ELF-1 (cell line): Measurements from ENCODE around the gene DMWD.
A peak's percentile ranks its signal among the peaks of the same experiment; 100 is the strongest.

Experiments used
- DNase-seq: peaks from one replicate; pipeline ENCODE4 v3.0.0-alpha.2; 2016; ENCODE audit warnings: low read depth, low spot score

The DMWD gene

DNA sequence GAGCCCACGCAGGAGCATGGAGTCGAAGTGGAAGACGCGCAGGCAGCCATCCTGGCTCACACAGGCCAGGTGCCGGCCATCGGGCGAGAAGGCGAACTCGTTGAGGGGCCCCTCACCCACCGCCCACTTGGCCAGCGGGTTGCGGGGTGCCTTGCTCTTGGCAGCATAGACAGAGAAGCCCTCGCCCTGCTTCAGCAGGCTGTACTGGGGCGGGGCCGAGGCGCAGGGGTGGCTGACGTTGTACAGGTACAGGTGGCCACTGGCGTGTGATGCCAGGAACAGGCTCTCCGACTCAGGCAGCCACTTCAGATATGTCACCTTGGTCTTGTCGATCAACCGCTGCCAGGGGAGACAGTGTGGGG, 6.1 kb downstream of the DMWD start:
- DNase-seq = no peak

DNA sequence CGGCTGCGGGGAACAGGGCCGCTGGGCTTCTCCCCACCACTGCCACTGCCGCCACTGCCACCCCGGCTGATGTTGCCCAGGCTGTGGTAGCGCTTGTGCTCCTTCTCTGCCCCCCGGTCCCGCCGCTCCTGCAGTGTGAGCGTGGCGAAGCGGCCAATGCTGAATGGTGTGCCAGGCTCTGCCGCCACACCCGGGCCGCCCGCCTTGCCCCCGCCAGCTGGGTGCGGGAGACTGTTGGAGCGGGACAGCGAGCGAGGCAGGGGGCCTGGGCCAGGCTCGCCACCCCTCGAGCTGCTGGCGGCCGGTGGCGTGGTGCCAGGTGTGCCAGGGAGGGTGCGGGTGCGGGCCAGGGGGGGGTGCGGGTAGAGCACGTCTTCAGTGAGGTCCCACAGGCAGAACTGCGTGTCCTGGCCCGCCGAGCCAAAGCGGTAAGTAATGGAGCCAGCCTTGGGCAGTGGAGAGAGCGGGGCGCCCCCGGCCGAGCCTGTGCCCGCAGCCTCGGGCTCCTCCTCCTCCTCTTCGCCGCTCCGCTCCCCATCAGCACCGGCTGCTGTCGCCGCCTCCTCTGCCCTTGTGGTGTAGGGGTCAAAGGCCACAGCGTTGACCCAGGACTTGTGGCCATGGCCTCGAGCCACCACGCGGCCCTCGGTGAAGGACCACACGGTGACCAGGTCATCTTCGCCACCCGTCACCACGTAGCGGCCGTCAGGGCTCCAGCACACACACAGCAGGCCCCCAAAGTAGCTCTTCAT, 6.7 kb downstream of the DMWD start:
- no peak for DNase-seq

DNA sequence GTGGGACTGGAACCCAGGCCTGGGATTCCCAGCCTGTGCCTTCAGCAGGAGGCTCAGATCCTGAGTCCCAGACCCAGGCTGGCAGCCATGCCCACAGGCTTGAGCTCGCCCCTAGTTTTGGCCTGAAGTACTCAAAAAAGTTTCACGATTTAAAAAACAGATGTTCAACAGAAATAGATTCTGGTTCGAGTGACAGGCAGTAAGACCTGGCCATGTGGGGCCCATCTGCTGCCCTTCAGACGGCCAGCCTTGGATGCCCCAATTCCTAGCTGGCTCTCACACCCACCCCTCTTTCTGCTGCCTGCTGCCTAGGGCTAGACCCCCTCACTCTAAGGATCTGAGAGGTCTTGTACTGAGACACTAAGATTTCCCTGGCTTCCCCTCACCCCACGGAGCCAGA, 7.5 kb downstream of the DMWD start:
- no peak for DNase-seq

DNA sequence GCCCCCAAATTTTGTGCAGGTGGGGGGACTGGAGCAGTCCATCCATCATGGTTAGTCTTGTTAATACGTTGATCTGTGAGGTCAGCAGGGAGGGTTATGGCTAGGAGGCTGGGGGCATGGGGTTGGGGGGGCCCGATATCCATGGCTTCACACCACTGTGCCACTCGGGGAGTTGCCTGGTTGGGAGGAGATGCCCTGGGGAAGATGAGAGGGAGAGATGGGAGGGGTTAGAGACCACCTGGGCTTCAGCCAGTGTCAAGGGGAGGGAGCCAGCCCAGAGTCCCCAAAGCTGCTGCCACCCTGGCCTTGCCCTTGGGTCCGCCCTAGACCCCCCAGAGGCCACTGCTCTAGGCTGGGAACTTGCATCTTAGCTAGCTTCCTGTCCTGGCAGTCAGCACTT, 8.5 kb downstream of the DMWD start:
- DNase-seq = no peak

DNA sequence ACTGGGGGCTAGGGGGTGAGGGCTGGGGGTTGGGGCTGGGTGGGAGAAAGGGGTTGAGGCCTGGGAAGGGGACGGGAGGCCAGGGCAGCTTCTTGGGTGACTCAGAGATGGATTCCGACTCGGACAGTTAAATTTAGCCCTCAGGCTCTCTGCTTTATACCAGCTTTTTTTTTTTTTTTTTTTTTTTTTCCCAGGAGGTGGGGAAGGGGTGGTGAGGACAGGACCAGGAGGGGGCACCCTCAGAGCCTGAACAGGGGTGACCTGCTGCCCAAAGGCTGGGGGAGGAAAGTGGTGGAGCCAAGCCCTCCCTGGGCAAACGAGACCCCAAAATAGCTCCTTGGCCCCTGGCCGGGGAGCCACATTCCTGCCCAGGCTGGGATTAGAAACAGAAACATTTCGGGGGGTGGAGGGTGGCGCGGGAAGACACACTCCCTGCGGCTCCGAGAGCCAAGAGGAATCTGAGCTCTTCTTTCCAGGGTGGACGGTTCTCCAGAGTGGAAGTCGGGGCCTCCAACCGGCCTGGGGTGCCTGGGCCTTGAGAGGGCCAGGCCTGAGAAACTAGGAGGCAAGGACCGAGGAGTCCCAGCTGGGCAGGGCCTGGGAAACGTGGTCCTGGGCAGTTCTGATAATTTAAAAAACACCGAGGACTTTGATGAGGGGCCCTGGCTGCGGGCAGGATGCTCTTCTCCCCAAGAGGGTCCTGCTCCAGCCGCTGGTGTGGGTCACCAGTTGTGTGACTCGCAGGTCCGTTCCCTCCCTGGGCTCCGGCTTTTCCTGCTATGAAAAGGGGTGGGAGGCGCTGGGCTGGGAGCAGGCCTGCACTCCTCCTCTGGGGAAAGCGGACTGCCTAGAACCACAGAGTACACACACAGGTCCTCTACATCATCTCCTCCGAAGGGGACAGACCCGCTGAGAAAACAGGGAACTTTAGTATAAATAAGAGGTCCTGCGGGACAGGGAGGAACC, 9.5 kb downstream of the DMWD start:
- DNase-seq = peak; percentile 60

DNA sequence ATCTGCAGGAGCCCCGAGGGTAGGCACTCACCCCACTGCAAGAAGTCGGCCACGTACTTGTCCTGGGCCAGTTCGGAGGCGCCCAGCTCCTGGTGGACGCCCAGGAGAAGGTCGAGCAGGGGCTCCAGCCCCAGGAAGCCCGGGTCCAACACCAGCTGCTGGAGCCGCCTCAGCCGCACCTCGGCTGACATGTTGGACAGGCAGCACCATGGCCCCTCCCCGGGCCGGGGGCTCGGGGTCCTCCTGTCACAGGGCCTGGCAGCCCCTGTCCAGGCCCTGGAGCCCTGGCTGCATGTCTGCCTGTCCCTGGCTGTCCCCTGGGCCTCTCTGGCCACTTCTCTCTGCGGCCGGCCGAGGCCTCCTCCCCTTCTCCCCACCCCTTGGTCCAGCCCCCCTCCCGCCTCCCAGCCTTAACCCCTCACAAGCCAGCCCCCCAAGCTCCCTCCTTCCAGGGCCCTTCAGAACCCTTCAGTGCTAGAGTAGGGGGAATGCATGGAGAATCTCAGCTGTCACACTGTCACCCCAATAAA, 10.4 kb downstream of the DMWD start, which contains the start of gene DMPK:
DMPK (minus strand) TSS at position 329 of the 530 bp plus-strand sequence; CDS start at position 191, 138 bp downstream.
- DNase-seq = no peak

DNA sequence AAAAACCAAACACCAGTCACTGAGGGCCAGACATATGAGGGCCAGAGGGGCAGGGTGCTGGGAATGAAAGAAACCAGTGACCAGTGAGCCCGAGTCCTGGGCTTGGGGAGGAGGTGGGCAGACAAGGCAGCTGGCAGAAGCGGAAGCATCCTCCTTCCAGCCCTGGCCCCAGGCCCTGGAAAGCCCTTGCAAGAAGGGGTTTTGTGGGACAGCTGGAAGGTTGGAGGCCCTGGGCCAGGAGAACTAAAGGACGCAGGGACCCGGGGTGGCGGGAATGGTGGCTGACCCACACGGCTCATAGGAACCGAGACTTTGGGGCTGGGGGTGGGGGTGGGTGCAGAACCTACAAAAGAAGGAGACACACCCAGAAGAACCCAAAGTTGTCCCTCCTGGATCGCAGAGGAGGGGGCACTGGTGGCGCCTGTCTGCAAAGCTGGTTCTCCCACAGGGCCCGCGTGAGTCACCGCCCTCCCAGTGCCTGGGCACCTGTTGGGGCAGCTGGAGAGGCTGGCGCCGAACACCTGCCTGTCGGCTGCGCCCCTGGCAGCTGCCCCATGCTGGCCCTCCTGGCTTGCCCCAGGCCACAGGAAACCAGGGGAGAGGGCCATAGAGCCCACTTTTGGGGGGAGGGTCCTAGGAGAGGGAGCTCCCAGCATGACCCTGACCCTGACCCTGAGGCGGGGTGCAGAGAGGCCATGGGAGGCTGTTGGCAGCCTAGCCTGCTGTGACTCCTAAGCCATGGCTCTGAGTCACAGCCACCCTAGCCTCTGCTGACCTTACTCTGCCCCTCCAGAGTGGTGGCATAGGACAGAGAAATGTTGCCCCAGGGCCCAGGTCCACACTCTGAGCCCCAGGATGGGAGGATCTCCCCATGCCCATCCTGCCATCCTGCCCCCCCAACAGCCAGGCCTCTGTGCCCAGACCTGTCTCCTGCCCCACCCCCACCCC, 11.2 kb downstream of the DMWD start:
- no peak for DNase-seq

DNA sequence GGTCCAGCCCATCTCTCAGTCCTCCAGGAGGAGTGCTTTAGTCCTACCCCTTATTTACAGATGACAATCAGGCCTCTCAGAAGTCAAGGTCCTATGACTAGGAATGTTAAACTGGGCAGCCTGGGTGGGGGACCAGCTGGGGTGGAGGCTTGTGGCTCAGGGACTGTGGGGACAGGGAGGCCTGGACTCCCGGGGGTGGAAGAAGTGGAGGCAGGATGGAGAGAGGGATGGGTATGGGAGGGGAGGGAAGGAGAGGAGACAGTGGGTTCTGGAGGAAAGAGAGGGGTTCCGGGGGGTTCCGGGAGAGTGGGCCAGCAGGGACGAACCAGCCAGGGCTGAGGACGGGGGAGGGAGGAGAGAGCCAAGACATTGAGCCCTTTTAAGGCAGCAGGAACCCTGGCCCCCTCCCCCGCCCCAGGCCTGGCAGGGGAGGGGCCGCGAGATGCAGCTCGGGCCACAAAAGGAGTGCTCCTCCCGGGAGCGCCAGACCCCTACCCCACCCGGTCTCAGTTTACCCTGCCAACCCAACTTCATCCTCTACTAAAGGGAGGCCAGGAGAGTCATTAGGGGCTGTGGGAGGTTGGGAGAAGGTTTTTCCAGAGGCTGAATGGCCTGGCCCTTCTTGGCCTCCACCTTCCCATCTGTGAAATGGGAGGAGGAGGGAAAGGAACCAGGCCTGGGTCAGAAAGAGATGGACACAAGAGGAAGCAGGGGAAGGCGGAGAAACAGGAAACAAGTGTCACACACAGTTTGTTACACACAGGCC, 12.0 kb downstream of the DMWD start:
- peak; percentile 21 for DNase-seq

DNA sequence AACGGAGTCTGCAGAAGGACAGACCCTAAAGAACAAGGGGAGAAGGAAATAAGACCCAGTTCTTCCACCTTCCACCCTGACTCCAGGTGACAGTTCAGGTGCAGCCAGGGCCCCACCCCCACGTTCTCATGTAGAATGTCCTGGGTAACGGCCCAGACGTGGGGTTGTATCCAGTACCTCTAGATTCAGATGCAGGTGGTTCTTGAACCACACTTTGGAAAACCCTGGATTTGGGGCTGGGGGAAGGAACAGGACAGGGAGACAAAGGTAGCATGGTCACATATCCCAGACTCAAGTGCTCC, 12.5 kb downstream of the DMWD start:
- DNase-seq = peak; percentile 22

DNA sequence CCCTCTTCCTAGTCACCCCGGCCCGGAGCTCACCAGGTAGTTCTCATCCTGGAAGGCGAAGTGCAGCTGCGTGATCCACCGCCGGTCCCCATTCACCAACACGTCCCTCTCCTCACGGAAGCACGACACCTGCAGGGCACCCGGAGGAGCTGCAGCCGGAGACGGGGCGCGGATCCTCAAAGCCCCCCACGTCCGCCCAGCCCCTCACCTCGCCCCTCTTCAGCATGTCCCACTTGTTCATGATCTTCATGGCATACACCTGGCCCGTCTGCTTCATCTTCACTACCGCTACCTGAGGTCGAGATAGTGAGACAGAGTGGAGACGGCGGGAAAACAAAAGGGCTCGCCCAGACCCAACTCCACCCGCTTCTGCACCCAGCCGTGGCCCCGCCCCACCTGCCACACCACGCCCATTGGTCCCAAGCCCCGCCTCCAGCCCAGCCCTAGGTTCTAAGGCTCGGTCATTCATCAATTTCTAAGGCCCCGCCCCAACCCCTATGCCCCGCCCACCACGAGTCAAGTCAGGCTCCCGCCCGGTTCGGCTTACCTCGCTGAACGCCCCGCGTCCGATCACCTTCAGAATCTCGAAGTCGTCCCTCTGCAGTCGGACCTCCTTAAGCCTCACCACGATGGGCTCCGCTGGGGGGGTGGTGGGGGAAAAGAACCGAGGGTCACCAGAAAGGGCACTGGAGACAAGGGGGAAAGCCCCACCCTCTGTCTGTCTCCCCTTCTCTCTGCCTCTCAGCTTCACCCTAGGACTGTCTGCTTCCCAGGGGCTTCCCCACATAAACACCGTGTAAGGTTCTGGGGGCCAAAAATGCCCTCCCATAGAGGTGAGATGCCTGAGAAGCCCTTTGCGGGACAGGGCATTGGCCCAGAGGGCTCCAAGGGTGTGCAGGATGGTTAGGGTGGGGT, 13.2 kb downstream of the DMWD start:
- peak; percentile 95 for DNase-seq

DNA sequence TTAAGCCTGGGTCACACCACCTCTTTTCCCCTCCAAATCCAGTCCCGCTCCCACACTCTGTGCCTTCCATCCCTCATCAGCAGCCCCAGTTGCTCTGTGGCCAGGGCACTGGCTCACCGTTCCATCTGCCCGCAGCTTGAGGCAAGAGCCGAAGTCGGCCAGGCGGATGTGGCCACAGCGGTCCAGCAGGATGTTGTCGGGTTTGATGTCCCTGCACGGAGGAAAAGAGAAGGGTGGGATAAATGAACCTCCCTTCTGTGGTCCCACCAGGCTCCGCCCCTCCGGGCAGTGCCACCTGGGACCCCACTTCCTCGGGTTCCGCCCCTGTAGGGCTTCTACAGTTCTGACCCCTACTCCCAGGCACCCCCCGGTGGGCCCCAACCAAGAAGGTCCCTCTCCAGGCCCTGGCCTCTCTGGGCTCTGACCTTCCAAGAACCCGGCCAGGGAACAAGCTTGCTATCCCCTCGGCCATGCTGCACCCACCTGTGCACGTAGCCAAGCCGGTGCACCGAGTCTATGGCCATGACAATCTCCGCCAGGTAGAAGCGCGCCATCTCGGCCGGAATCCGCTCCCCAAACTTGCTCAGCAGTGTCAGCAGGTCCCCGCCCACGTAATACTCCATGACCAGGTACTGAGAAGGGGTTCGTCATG, 14.5 kb downstream of the DMWD start:
- no peak for DNase-seq

DNA sequence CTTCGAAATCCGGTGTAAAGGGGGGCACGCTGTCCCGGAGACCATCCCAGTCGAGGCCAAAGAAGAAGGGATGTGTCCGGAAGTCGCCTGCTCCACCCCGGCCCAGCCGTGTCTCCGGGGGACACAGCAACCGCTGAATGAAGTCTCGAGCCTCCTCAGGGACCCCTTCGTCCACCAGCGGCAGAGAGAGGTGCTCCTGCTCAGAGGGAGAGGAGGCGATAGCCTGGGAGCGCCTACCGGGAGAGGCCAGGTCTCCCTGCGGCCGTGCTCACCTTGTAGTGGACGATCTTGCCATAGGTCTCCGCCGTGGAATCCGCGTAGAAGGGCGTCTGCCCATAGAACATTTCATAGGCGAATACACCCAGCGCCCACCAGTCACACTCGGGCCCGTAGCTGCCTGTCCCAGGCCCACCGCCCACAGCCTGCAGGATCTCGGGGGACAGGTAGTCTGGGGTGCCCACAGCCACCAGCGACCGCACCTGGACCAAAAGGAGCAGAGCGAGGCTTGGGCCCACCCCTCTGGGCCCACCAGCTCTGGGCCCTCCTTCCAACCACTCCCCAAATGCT, 15.2 kb downstream of the DMWD start:
- no peak for DNase-seq

DNA sequence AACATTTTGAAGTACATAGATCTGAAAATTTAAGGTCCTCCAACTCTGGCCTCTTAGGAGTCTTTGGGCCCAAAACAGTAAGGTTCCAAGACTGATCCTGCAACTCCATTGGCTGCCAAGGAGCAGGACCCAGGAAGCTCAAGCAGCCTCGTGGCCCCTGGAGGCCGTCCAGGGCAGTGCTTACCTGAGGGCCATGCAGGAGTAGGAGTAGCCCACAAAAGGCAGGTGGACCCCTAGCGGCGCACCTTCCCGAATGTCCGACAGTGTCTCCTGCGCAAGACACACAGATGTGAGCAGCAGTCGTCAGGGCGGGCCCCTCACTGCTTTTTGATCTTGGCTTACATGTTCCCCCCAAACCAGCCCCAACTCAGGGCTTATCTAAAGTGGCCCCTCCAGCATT, 17.9 kb downstream of the DMWD start:
- DNase-seq = peak; percentile 80

DNA sequence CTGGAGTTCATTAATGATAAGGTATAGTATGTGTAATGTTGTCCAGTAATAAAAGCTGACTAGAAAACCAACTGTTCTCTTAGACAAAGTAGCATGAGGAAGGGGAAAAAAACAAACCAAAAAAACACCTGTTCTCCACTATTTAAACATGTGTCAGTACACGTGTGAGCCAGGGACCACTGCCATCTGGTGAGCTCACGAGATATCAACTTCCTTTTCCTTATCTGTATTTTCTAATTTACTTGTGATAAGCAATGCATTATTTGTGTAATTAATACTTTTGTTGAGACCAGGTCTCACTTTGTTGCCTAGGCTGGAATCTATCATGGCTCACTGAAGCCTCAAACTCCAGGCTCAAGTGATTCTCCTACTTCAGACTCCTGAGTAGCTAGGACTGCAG, 19.3 kb downstream of the DMWD start:
- DNase-seq = no peak

DNA sequence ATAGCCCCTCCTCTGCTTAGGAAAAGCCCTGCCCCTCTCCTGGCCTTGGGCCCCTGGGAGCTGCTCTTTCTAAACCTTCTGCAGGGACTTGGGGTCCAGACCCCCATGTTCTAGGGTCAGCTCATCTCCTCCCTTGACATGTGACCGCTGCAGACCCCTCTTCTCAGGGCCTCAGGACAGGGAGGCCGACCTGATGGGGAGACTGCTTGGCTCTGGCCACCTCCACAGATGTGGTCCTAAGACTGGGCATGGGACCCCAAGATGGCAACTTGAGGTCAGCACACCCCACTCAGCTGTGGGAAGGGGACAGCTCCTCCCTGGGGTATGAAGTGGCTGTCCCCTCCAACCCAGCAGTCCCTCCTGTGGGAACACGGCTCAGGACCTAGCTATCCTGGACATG, 19.7 kb downstream of the DMWD start:
- DNase-seq = no peak

DNA sequence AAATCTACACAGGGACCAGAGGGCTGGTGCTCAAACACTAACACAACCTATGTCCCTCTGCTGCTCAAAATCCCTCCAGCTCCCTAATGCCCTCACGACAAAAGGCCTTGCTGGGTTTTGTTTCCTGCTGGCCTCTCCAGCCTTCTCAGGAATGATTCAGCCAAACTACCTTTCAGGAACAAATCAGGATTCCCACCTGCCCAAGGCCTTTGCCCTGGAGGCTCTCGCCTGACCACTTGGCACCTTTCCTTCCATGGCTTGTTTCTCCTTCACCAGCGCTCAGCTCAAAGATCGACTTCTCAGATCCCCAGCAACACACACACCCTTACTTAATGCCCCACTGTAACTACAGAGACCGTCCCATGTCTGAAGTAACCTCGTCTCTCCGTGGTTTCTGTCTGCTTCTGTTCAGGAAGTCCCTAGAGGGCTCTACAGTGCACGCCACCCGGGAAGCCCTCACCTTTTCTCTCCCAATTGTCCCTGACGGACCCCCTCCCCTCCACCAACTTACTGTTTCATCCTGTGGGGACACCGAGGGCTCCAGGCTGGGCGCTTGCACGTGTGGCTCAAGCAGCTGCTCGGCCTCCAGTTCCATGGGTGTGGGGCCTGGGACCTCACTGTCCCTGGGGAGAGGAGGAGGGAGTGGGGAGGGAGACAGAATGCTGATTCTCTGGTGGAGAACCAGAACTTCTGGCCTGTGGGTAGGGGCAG, 20.4 kb downstream of the DMWD start:
- peak; percentile 40 for DNase-seq

DNA sequence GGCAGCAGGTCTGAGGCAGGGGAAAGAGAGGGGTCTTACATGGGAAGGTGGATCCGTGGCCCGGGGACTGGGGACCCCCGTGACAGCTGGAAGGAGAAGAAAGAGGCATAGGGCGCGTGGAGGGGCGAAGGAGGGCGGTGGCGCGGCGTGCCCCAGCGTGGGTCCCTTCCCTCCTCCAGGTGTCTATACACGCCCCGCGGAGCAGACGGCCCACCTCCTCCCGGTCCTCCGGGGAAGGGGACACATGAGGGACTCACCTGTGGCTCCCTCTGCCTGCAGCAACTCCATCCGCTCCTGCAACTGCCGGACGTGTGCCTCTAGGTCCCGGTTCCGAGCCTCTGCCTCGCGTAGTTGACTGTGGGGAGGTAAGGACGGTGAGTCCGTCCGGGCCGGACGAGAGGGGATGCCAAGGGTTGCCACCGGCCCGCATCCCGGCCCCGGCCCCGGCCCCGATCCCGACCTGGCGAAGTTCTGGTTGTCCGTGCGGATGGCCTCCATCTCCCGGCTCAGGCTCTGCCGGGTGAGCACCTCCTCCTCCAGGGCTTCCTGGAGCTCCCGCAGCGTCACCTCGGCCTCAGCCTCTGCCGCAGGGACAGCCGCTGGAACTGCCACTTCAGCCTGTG, 21.2 kb downstream of the DMWD start:
- DNase-seq = peak; percentile 46
